ENCODE measurements around the gene ITGB1.

- TF ChIP-seq CTCF (IDR thresholded peaks at IDR 0.05), result no peak
- no peak for TF ChIP-seq POLR2A (IDR thresholded peaks at IDR 0.05)
Observed at GRCh38 chr10:32922170-32922569, 35.9 kb downstream of the ITGB1 start.
